K562 (cell line): ENCODE data around the gene COL7A1.

Source experiments
- ADNP ChIP-seq: fragments of 200-800 bp; sonication (Bioruptor generic); IDR thresholded peaks from 2 replicates; pipeline ENCODE4 v1.6.1; 2016; ENCODE audit warnings: missing genetic modification characterization, missing compliant biosample characterization
- CTCF ChIP-seq, 3 experiments: IDR thresholded peaks in 2 of 3; conservative IDR thresholded peaks in 1 of 3; 2 replicates each; pipeline ENCODE4 v1.5.1; 2011 to 2012; ENCODE audit warnings: low read length in 3 of 3, mild to moderate bottlenecking in 3 of 3, control low read depth in 2 of 3, improper control_type of control experiment in 1 of 3, inconsistent platforms in 1 of 3, low read depth in 1 of 3, mixed read lengths in 1 of 3, moderate library complexity in 1 of 3; ENCODE audit not compliant: insufficient read depth in 2 of 3
- TAF1 ChIP-seq: IDR thresholded peaks from 2 replicates; pipeline ENCODE4 v1.6.1; 2011; ENCODE audit warnings: mild to moderate bottlenecking, low read length, moderate library complexity; ENCODE audit not compliant: insufficient read depth, control insufficient read depth, severe bottlenecking; ENCODE audit errors: extremely low read depth

GRCh38 chr3:48621461-48621869 is 26.3 kb upstream of the COL7A1 start, which contains the start of gene TMEM89:
- TF ChIP-seq CTCF (IDR thresholded peaks at IDR 0.05 in 2 of 3, conservative IDR thresholded peaks at IDR 0.05 in 1 of 3; ENCODE audit: insufficient read depth in 2 of 3, low read depth in 1 of 3, low read length in 3 of 3) (no peak), ADNP (tag) (no peak), TAF1 (no peak)
